K562 (cell line): ENCODE results near the gene CHST15. TPM values are rescaled to one million over a fixed set of nuclear protein-coding genes. Genes with fewer than 3 reads are reported as not detected.

Source experiments
- ATAC-seq: fragments of 200-7000 bp; cut with Tn5 transposase; 3 replicates; pipeline ENCODE4 v1.9.1; 2020; ENCODE audit warnings: moderate library complexity
- BruUV-seq: library from RNA; stranded (reverse); fragments of 400-500 nt; replicated peaks from 2 replicates; lab custom pipeline; 2021; lab: Mats Ljungman, UMichigan
- CTCF ChIA-PET: fragments of 300-600 bp; formaldehyde crosslinking; extraction: SDS; loops from one replicate; lab custom pipeline; 2021; ENCODE audit warnings: low intra/inter-chr PET ratio; lab: Yijun Ruan, JAX
- POLR2A ChIA-PET: fragments of 300-600, 350-650 bp; sonication (Branson Sonifier 250); formaldehyde crosslinking; extraction: SDS; loops from one replicate; lab custom pipeline; 2021; ENCODE audit warnings: antibody characterized with exemption, inconsistent platforms; lab: Yijun Ruan, JAX
- DNase-seq, 4 experiments: peaks; one replicate each; pipeline versions ENCODE4 v3.0.0 to v3.0.0-alpha.2; 2011 to 2018; ENCODE audit warnings: low spot score in 3 of 4, mixed read lengths in 3 of 4; ENCODE audit errors: extremely low read depth in 1 of 4
- FAIRE-seq: peaks from 2 replicates; lab custom pipeline; 2011; peaks lifted over from hg19 to GRCh38; lab: Jason Lieb, UNC
- H2AFZ ChIP-seq: 2 replicates; pipeline ENCODE4 v1.6.0; 2011; ENCODE audit warnings: low read depth, low read length, control low read depth, inconsistent platforms
- H3K27ac ChIP-seq: fragments of 200-600 bp; 3 replicates; pipeline ENCODE4 v1.8.0; 2011; ENCODE audit warnings: low read depth, mild to moderate bottlenecking, control low read depth, inconsistent platforms, low read length, moderate library complexity, mixed read lengths; ENCODE audit errors: extremely low read depth
- H3K27me3 ChIP-seq, 2 experiments: fragments of 300-600 bp in 1 of 2; 2 replicates in 1 of 2; 3 replicates in 1 of 2; pipeline versions ENCODE4 v1.6.0 to v1.8.0; 2011; ENCODE audit warnings: inconsistent platforms in 2 of 2, low read length in 2 of 2, mild to moderate bottlenecking in 1 of 2, mixed read lengths in 1 of 2, moderate library complexity in 1 of 2; ENCODE audit not compliant: control insufficient read depth in 2 of 2, insufficient read depth in 2 of 2
- H3K36me3 ChIP-seq: fragments of 300-600 bp; 3 replicates; pipeline ENCODE4 v1.8.0; 2011; ENCODE audit warnings: mild to moderate bottlenecking, low read length, inconsistent platforms; ENCODE audit not compliant: control insufficient read depth, insufficient read depth
- H3K4me1 ChIP-seq, 2 experiments: fragments of 200-600 bp in 1 of 2; replicated peaks in 1 of 2; 2 replicates in 1 of 2; 3 replicates in 1 of 2; pipeline versions ENCODE4 v1.5.1 to v1.8.0; 2011; ENCODE audit warnings: inconsistent platforms in 2 of 2, low read length in 2 of 2, mild to moderate bottlenecking in 1 of 2, mixed read lengths in 1 of 2, moderate library complexity in 1 of 2; ENCODE audit not compliant: control insufficient read depth in 2 of 2, insufficient read depth in 2 of 2
- H3K4me2 ChIP-seq: 2 replicates; pipeline ENCODE4 v1.6.1; 2011; ENCODE audit warnings: low read length, control low read depth, inconsistent platforms, mixed read lengths; ENCODE audit not compliant: insufficient read depth
- H3K4me3 ChIP-seq: fragments of 200-600 bp; sonication (generic), shearing (Covaris generic); 2 replicates; pipeline ENCODE4 v1.5.1; 2016; ENCODE audit warnings: control low read depth, inconsistent platforms
- H3K79me2 ChIP-seq: fragments of 200-600 bp; 3 replicates; pipeline ENCODE4 v1.8.0; 2011; ENCODE audit warnings: low read length, inconsistent platforms; ENCODE audit not compliant: control insufficient read depth, insufficient read depth
- H3K9ac ChIP-seq, 2 experiments: 2 replicates each; pipeline versions ENCODE4 v1.6.0 to v1.6.1; 2011; ENCODE audit warnings: low read depth in 2 of 2, low read length in 2 of 2, control low read depth in 1 of 2, inconsistent platforms in 1 of 2, mild to moderate bottlenecking in 1 of 2, mixed read lengths in 1 of 2; ENCODE audit not compliant: insufficient read depth in 1 of 2
- H3K9me1 ChIP-seq: one replicate; pipeline ENCODE4 v1.6.0; 2011; ENCODE audit warnings: inconsistent platforms, mild to moderate bottlenecking, low read length, moderate library complexity; ENCODE audit not compliant: control insufficient read depth, insufficient read depth
- H3K9me3 ChIP-seq: replicated peaks from 2 replicates; pipeline ENCODE4 v1.5.1; 2011; ENCODE audit warnings: low read depth, low read length, inconsistent platforms; ENCODE audit not compliant: control insufficient read depth, insufficient read depth
- H4K20me1 ChIP-seq: replicated peaks from 2 replicates; pipeline ENCODE4 v1.6.1; 2011; ENCODE audit warnings: low read length, inconsistent platforms, mixed read lengths; ENCODE audit not compliant: control insufficient read depth, insufficient read depth
- ARID1B ChIP-seq: fragments of 450-650 bp; IDR thresholded peaks from 2 replicates; pipeline ENCODE4 v1.6.1; 2016; ENCODE audit warnings: antibody characterized with exemption, mild to moderate bottlenecking, inconsistent platforms
- CC2D1A ChIP-seq: fragments of 450-650 bp; IDR thresholded peaks from 2 replicates; pipeline ENCODE4 v1.6.1; 2017; ENCODE audit warnings: mild to moderate bottlenecking
- ETS1 ChIP-seq: conservative IDR thresholded peaks from 2 replicates; pipeline ENCODE4 v1.6.1; 2011; ENCODE audit warnings: low read depth, mild to moderate bottlenecking, low read length; ENCODE audit not compliant: control insufficient read depth
- FUS ChIP-seq: fragments of 200-400 bp; formaldehyde crosslinking; optimal IDR thresholded peaks from 2 replicates; pipeline ENCODE3; 2017; ENCODE audit warnings: low read depth, low read length
- KAT2B ChIP-seq: IDR thresholded peaks from one replicate; pipeline ENCODE4 v1.6.1; 2012; ENCODE audit warnings: low read depth, mild to moderate bottlenecking, control low read depth, inconsistent platforms, low read length, moderate library complexity
- KLF1 ChIP-seq: fragments of 450-650 bp; IDR thresholded peaks from 2 replicates; pipeline ENCODE4 v1.6.1; 2016; ENCODE audit warnings: missing genetic modification characterization, missing compliant biosample characterization
- MLLT1 ChIP-seq, 2 experiments: fragments of 450-650 bp; IDR thresholded peaks; 2 replicates each; pipeline ENCODE4 v1.6.1; 2016
- MTF1 ChIP-seq: fragments of 250-450 bp; sonication (Bioruptor Pico); IDR thresholded peaks from 2 replicates; pipeline ENCODE4 v1.9.0; 2021; ENCODE audit warnings: moderate library complexity, mild to moderate bottlenecking, inconsistent platforms, borderline replicate concordance
- NFE2 ChIP-seq: IDR thresholded peaks from 2 replicates; pipeline ENCODE4 v1.6.1; 2014; ENCODE audit warnings: antibody characterized with exemption, low read depth
- PRMT5 ChIP-seq: sonication (generic); formaldehyde crosslinking; IDR thresholded peaks from 2 replicates; pipeline ENCODE4 v1.5.0; 2020; ENCODE audit warnings: missing genetic modification reagents
- RAD51 ChIP-seq: fragments of 450-650 bp; IDR thresholded peaks from 2 replicates; pipeline ENCODE4 v1.7.1; 2016; ENCODE audit warnings: low read depth, mild to moderate bottlenecking, borderline replicate concordance
- RBBP5 ChIP-seq: fragments of 200-600 bp; sonication (generic); IDR thresholded peaks from 2 replicates; pipeline ENCODE4 v1.6.1; 2012; ENCODE audit warnings: borderline replicate concordance, mild to moderate bottlenecking, low read length, control low read depth, inconsistent platforms; ENCODE audit not compliant: insufficient read depth, poor library complexity, severe bottlenecking
- RBM14 ChIP-seq: fragments of 200-400 bp; formaldehyde crosslinking; IDR thresholded peaks from 2 replicates; pipeline ENCODE4 v1.6.1; 2018; ENCODE audit warnings: low read depth, mild to moderate bottlenecking, low read length, moderate library complexity, borderline replicate concordance; ENCODE audit not compliant: insufficient read depth
- RBM39 ChIP-seq: fragments of 200-400 bp; formaldehyde crosslinking; optimal IDR thresholded peaks from 2 replicates; pipeline ENCODE3; 2018; ENCODE audit warnings: low read depth, low read length
- SPI1 ChIP-seq: IDR thresholded peaks from 2 replicates; pipeline ENCODE4 v1.6.1; 2011; ENCODE audit warnings: low read depth, low read length, control low read depth, borderline replicate concordance
- ZBTB5 ChIP-seq: fragments of 450-650 bp; IDR thresholded peaks from 2 replicates; pipeline ENCODE4 v1.6.1; 2017; ENCODE audit warnings: antibody characterized with exemption
- ZNF224 ChIP-seq: sonication (generic); formaldehyde crosslinking; IDR thresholded peaks from 2 replicates; pipeline ENCODE4 v1.8.0; 2022; ENCODE audit warnings: mild to moderate bottlenecking, missing genetic modification reagents
- ZNF239 ChIP-seq: fragments of 250-450 bp; sonication (Bioruptor Pico); IDR thresholded peaks from 2 replicates; pipeline ENCODE4 v1.4.0; 2020; ENCODE audit warnings: mild to moderate bottlenecking
- ZNF431 ChIP-seq: sonication (generic); formaldehyde crosslinking; IDR thresholded peaks from 2 replicates; pipeline ENCODE4 v1.8.0; 2022; ENCODE audit warnings: mild to moderate bottlenecking, missing genetic modification reagents
- WGBS: fragments of 100-300 bp; shearing (Covaris generic); methylation state at CpG from one replicate; pipeline ENCODE4 v1.1.6; 2016; ENCODE audit warnings: low coverage, mixed read lengths; ENCODE audit not compliant: insufficient coverage; ENCODE audit errors: missing lambda C conversion rate; 5-methylcytosine and 5-hydroxymethylcytosine counted together
- in situ Hi-C: fragments of 300-500 bp; cut with MboI; formaldehyde crosslinking; loops from 4 replicates; pipeline ENCODE4 v1.15.0; 2018; ENCODE audit warnings: inconsistent platforms, mixed read lengths
- intact Hi-C: fragments of 100-400 bp; cut with micrococcal nuclease; formaldehyde crosslinking; loops from 2 replicates; pipeline ENCODE4 v1.14.2; 2022
- polyA plus RNA-seq, 8 experiments: library from polyadenylated mRNA; depleted of rRNA in 4 of 8; stranded (reverse) in 5 of 8; unstranded in 3 of 8; fragments of >200 nt; fragmentation: Nextera tagmentation in 2 of 8; fragmentation: Illumina TruSeq in 1 of 8; extraction: Ambion mirVana in 2 of 8; extraction: Trizol in 1 of 8; gene quantifications; 2 replicates each; pipeline versions ENCODE4 v1.2.1 to v1.2.3, GENCODE V29; 2011 to 2014; ENCODE audit warnings: inconsistent platforms in 1 of 8, missing spikeins in 1 of 8
- total RNA-seq, 7 experiments: library from RNA; depleted of rRNA in 6 of 7; stranded (reverse); fragments of >200 nt in 6 of 7; fragmentation: Illumina TruSeq in 2 of 7; extraction: Trizol in 2 of 7; gene quantifications; 2 replicates each; pipeline versions ENCODE4 v1.2.1 to v1.2.3, GENCODE V29; 2011 to 2021; ENCODE audit warnings: low replicate concordance in 1 of 7

CHST15 gene
- total and polyA plus RNA-seq, 9 of the 15 experiments (the other 6 are each of a cell fraction or from before 2014, with no cell fraction given), result 0.04 to 0.16 (median 0.08) TPM

GRCh38 chr10:124117511-124117785 is 24.1 kb upstream of the CHST15 start:
- no TSS peak for BruUV-seq
- 50% methylated on average over 2 of the region's 5 CpGs for WGBS
- no peak overlapping the region for H3K9ac ChIP-seq
- H3K9me3 ChIP-seq, result no peaks in the 10 kb centered on the region
- ChIA-PET POLR2A (no interaction called here), CTCF (no interaction called here)
- no peaks in the 10 kb centered on the region; a peak in 1 of 5 replicates for H3K4me1 ChIP-seq
- FAIRE-seq (no peak), ATAC-seq (no peak; the same call in 2 of the 3 replicates), DNase-seq (no peak)
- H3K27ac ChIP-seq, result no peak overlapping the region
- no peaks in the 10 kb centered on the region for H3K36me3 ChIP-seq
- no peak overlapping the region for H3K4me2 ChIP-seq
- TF ChIP-seq RBM39, result no peak
- TF ChIP-seq MTF1 (CRISPR knock-in tag), result no peak
- no peak for TF ChIP-seq ETS1
- TF ChIP-seq PRMT5 (CRISPR knock-in tag), result no peak
- no peak for TF ChIP-seq ZNF224
- TF ChIP-seq KLF1, result no peak
- no peak for TF ChIP-seq ARID1B
- no peak for TF ChIP-seq SPI1
- no peak for TF ChIP-seq KAT2B
- no peak for TF ChIP-seq RBM14
- no peak for TF ChIP-seq ZBTB5
- TF ChIP-seq ZNF239 (CRISPR knock-in tag), result no peak
- no peak for TF ChIP-seq RBBP5
- no peak for TF ChIP-seq FUS
- no peak for TF ChIP-seq RAD51
- TF ChIP-seq MLLT1 (IDR thresholded peaks at IDR 0.05), result no peak
- TF ChIP-seq ZNF431 (CRISPR knock-in tag), result no peak
- TF ChIP-seq NFE2, result no peak
- TF ChIP-seq CC2D1A, result no peak
- H4K20me1 ChIP-seq, result no peaks in the 10 kb centered on the region
- no peaks in the 10 kb centered on the region for H3K79me2 ChIP-seq
- in situ Hi-C loops, result no loop called here
- H3K27me3 ChIP-seq, result peaks cover 0 to 6% of the 10 kb centered on the region in 2 experiments; a peak in 2 of 5 replicates
- H2AFZ ChIP-seq, result no peak overlapping the region
- intact Hi-C loops, result no loop called here
- no peaks in the 10 kb centered on the region for H3K9me1 ChIP-seq
- no peak overlapping the region for H3K4me3 ChIP-seq
